HL-60 (cell line): ENCODE results near the gene CKAP2L.

Experiments
- DNase-seq, 2 experiments: peaks; one replicate each; pipeline ENCODE4 v3.0.0-alpha.2; 2010 to 2020; ENCODE audit warnings: low read depth in 1 of 2, low spot score in 1 of 2
- H3K27ac ChIP-seq: fragments of 250-450 bp; sonication (Bioruptor Pico); replicated peaks from 2 replicates; pipeline ENCODE4 v1.5.1; 2020; ENCODE audit warnings: mild to moderate bottlenecking, moderate library complexity
- H3K27me3 ChIP-seq: fragments of 250-450 bp; sonication (Bioruptor Pico); 2 replicates; pipeline ENCODE4 v1.5.1; 2021; ENCODE audit warnings: mild to moderate bottlenecking, moderate library complexity; ENCODE audit not compliant: insufficient read depth, poor library complexity, severe bottlenecking
- H3K4me3 ChIP-seq: replicated peaks from 2 replicates; pipeline ENCODE4 v1.5.1; 2011; ENCODE audit warnings: mild to moderate bottlenecking, control low read depth, low read length; ENCODE audit not compliant: insufficient read depth
- GABPA ChIP-seq: IDR thresholded peaks from 2 replicates; pipeline ENCODE4 v1.6.1; 2012; ENCODE audit warnings: low read depth
- POLR2AphosphoS5 ChIP-seq: IDR thresholded peaks from 2 replicates; pipeline ENCODE4 v1.6.1; 2012; ENCODE audit warnings: low read depth
- SPI1 ChIP-seq: IDR thresholded peaks from 2 replicates; pipeline ENCODE4 v1.6.1; 2012; ENCODE audit warnings: low read depth, mild to moderate bottlenecking, borderline replicate concordance
- TF ChIP-seq, protein P1 (sequence below): IDR thresholded peaks from one replicate; pipeline ENCODE4 v1.5.1; 2011; ENCODE audit warnings: low read length, control low read depth, inconsistent platforms; ENCODE audit not compliant: insufficient read depth
- TF ChIP-seq, protein P2 (sequence below): IDR thresholded peaks from 2 replicates; pipeline ENCODE4 v1.6.1; 2012; ENCODE audit warnings: low read depth; ENCODE audit not compliant: insufficient replicate concordance

Gene CKAP2L

DNA sequence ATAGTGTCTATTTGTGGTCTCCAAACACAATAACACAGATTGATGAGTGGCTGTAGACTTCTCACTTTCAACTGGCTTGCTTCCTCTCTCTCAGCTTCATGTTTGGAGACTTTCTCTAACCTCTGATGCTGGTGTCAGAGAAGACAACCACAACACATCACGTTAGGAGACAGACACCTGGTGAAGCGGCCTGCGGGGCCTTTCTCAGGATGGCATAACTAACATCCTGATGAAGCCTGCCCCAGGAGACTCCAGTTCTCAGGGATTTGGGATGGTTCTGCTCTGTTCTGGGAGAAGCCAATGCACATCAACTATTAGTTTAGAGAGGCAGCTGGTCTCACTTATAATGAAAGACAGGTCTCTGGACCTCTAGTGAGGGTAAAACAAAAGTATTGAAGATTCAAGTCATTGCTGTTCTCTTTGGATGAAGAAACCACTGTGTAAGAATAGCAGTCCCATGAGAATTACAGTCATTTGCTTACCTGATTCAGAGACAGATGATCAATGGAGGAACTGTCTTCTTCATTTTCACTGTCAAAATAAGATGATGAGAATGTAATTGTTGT, 17.9 kb upstream of the CKAP2L start:
- no peak for DNase-seq
- H3K27ac ChIP-seq, result no peak overlapping the region
- TF ChIP-seq SPI1 (no peak), POLR2AphosphoS5 (no peak), GABPA (no peak)
- TF ChIP-seq, protein P1, sequence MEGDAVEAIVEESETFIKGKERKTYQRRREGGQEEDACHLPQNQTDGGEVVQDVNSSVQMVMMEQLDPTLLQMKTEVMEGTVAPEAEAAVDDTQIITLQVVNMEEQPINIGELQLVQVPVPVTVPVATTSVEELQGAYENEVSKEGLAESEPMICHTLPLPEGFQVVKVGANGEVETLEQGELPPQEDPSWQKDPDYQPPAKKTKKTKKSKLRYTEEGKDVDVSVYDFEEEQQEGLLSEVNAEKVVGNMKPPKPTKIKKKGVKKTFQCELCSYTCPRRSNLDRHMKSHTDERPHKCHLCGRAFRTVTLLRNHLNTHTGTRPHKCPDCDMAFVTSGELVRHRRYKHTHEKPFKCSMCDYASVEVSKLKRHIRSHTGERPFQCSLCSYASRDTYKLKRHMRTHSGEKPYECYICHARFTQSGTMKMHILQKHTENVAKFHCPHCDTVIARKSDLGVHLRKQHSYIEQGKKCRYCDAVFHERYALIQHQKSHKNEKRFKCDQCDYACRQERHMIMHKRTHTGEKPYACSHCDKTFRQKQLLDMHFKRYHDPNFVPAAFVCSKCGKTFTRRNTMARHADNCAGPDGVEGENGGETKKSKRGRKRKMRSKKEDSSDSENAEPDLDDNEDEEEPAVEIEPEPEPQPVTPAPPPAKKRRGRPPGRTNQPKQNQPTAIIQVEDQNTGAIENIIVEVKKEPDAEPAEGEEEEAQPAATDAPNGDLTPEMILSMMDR, result no peak
- TF ChIP-seq, protein P2, sequence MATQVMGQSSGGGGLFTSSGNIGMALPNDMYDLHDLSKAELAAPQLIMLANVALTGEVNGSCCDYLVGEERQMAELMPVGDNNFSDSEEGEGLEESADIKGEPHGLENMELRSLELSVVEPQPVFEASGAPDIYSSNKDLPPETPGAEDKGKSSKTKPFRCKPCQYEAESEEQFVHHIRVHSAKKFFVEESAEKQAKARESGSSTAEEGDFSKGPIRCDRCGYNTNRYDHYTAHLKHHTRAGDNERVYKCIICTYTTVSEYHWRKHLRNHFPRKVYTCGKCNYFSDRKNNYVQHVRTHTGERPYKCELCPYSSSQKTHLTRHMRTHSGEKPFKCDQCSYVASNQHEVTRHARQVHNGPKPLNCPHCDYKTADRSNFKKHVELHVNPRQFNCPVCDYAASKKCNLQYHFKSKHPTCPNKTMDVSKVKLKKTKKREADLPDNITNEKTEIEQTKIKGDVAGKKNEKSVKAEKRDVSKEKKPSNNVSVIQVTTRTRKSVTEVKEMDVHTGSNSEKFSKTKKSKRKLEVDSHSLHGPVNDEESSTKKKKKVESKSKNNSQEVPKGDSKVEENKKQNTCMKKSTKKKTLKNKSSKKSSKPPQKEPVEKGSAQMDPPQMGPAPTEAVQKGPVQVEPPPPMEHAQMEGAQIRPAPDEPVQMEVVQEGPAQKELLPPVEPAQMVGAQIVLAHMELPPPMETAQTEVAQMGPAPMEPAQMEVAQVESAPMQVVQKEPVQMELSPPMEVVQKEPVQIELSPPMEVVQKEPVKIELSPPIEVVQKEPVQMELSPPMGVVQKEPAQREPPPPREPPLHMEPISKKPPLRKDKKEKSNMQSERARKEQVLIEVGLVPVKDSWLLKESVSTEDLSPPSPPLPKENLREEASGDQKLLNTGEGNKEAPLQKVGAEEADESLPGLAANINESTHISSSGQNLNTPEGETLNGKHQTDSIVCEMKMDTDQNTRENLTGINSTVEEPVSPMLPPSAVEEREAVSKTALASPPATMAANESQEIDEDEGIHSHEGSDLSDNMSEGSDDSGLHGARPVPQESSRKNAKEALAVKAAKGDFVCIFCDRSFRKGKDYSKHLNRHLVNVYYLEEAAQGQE, result no peak
- no peaks in the 10 kb centered on the region for H3K27me3 ChIP-seq
- no peak overlapping the region for H3K4me3 ChIP-seq

DNA sequence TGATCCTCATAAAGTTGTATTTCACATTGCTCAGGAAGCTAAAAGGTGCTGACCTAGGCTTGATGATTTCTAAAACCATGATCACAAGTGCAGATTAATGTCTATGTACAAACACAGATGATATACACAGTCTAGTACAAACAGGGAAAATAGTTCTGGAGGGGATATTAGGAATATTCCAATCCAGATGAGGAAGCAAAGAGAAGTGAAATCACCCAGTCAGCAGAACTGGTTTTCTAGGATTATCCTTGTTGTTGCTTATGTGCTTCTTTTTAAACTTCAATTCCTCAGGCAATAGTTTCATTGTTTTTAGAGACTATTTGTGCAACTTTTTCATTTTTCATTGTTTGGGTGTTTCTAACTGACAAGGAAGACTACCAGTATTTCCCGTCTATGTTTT, 15.2 kb upstream of the CKAP2L start:
- Histone ChIP-seq H3K27me3 (no peaks in the 10 kb centered on the region), H3K27ac (no peak overlapping the region), H3K4me3 (no peak overlapping the region)
- TF ChIP-seq POLR2AphosphoS5 (no peak), SPI1 (no peak), GABPA (no peak)
- TF ChIP-seq, protein P1, result no peak
- TF ChIP-seq, protein P2, result no peak
- DNase-seq, result no peak

DNA sequence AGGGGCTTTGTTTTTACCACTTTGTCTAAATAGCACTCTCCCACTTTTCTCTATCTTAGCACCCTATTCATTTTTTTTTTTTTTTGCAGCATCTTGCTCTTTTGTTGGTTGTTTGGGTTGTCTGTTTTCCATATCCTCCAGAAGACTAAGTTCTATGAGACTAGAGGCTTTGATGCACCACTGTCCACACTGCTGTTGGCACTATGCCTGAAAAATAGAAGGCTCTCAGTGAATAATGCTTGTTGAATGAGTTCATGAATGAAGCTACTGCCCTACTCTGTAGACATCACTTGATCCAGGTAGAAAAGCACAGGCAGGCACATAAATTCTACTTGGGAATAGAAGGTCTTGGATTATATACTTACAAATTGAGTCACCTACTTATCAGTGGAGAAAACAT, 12.6 kb upstream of the CKAP2L start:
- H3K27me3 ChIP-seq, result no peaks in the 10 kb centered on the region
- no peak overlapping the region for H3K4me3 ChIP-seq
- no peak overlapping the region for H3K27ac ChIP-seq
- no peak for DNase-seq
- TF ChIP-seq, protein P1, result no peak
- TF ChIP-seq, protein P2, result no peak
- TF ChIP-seq GABPA (no peak), SPI1 (no peak), POLR2AphosphoS5 (no peak)
